ENCODE measurements around the gene RBM27.
"Not testable (repeated sequence)": the region's sequence is repeated elsewhere in the genome, so short reads cannot be mapped to it uniquely, and the experiment has no call there.

Gene RBM27, protein sequence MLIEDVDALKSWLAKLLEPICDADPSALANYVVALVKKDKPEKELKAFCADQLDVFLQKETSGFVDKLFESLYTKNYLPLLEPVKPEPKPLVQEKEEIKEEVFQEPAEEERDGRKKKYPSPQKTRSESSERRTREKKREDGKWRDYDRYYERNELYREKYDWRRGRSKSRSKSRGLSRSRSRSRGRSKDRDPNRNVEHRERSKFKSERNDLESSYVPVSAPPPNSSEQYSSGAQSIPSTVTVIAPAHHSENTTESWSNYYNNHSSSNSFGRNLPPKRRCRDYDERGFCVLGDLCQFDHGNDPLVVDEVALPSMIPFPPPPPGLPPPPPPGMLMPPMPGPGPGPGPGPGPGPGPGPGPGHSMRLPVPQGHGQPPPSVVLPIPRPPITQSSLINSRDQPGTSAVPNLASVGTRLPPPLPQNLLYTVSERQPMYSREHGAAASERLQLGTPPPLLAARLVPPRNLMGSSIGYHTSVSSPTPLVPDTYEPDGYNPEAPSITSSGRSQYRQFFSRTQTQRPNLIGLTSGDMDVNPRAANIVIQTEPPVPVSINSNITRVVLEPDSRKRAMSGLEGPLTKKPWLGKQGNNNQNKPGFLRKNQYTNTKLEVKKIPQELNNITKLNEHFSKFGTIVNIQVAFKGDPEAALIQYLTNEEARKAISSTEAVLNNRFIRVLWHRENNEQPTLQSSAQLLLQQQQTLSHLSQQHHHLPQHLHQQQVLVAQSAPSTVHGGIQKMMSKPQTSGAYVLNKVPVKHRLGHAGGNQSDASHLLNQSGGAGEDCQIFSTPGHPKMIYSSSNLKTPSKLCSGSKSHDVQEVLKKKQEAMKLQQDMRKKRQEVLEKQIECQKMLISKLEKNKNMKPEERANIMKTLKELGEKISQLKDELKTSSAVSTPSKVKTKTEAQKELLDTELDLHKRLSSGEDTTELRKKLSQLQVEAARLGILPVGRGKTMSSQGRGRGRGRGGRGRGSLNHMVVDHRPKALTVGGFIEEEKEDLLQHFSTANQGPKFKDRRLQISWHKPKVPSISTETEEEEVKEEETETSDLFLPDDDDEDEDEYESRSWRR

DNA sequence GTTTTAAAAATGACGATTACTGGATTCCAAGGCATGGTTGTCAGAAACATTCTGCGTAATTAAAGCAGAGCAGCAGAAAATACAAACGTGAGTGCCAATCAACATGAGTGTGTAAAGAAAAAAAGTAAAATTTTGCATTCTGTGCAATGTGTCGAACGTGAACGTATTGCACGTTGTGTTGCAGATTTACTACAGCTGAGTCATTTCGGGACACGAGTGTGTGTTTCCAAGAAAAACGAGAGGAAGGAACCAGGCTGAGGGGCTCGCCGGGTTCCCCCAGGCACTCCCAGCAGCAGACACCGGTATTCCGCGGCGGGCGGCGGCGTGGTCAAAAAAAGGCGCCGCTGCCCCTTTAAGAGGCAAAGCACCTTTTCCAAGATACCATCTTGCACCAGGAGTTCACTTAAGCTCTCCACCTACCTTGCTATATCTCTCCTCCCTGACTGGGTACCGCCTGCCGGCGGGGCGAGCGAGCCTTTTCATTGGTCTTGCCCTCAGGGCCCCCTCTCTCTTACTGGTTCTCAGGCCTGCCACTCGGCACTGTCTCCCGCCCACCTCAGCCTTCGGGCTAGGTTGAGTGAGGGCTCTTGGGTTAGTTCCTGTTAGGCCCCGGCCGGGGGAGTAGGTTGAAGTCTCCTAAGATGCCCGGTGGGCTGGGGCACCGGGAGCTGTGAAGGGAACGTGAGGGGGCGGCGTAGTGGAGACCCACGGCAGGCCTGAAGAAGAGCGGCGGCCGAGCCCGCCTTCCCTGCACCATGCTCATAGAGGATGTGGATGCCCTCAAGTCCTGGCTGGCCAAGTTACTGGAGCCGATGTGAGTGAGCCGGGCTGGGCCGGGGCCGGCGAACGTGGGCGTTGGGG lies at the start of gene RBM27:
RBM27 (plus strand) TSS at position 595 of the 861 bp plus-strand sequence; CDS start at position 756, 161 bp downstream.
- DNase-seq (ENCODE audit: low read depth, low spot score) = peak; percentile 94

DNA sequence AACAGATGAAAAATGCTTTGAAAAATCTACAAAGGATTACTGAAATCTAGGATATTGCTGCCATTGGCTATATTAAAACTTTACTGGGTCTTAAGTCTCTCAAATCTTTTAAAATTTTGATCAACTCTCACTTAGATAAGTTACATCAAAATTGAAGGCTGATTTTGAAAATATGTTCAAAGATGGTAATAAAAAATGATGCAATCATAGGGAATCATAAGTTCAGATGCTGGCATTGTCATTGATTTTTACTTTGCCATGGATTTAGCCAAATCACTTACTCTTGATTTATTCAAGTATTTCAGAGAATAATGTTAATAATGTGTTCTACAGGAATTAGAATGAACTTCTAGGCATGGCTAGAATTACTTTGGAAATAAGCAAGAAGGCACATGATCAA lies 45.1 kb upstream of the RBM27 start:
- no peak for DNase-seq (ENCODE audit: low read depth, low spot score)

DNA sequence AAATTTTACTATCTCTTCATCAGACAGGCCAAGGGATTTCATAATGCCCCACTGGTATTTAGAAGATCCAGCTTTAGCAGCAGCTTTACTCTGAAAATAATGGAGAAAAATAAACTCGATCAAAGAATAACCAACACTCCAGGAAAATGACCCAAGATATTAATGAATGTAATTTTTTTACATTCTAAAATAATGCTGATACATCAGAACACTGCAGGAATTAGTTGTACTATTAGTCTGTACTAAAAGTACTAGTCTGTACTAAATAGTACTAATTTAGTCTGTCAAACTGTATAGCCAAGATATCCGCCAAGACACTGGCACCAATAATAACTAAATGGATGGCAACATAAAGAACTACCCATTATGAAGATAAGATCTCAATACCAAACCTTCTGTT lies 39.0 kb upstream of the RBM27 start:
- no peak for DNase-seq (ENCODE audit: low read depth, low spot score)

DNA sequence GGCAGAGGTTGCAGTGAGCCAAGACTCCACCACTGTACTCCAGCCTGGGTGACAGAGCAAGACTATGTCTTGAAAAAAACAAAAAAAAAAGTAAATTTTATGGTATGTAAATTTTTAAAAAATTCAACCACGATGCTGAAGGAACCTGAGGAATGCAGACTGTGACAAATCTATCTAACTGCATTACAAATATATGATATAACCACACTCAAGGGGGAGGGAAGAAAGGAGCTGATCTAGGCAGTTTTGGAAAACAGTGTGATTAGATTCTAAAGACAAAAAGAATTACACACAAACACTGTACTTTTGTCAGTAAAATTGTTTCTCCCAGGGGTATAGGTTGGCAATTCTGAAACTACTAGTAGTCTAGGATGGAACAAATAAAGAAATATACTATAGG lies 37.9 kb upstream of the RBM27 start:
- no peak for DNase-seq (ENCODE audit: low read depth, low spot score)

DNA sequence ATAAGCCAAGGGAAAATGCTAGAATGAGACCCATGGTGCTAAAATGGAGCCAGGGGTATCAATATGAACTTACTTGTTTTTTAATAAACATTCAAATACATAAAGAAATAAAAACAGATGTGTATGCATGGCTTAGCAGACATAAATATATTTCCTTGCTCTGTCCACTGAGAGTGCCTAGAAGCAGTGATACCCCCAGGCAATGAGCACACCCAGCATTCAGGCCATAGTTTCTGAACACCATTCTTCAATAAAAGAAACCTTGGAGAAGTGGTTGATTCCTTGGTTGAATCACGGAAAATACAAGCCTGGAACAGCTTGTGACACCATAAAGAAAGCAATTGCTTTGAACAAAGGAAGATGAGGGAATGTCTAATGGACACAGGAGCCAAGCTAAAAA lies 37.5 kb upstream of the RBM27 start:
- no peak for DNase-seq (ENCODE audit: low read depth, low spot score)

DNA sequence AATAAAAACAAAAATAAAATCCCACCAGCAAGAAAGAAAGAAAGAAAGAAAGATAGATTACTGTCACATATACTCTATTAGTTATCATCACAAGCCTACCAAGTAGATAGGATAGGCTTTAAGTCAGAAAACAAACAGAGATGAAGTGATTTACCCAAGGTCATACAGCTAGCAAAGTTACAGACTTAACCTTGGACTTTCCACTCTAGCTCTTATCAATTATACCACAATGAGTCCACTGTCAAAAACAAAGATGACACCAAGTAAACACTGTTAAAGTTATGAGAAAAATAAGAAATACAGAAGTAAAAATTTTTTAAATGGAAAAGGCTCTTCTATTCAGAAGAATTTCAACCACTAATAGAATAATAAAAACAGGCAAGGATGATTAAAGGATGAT lies 34.3 kb upstream of the RBM27 start:
- no peak for DNase-seq (ENCODE audit: low read depth, low spot score)

DNA sequence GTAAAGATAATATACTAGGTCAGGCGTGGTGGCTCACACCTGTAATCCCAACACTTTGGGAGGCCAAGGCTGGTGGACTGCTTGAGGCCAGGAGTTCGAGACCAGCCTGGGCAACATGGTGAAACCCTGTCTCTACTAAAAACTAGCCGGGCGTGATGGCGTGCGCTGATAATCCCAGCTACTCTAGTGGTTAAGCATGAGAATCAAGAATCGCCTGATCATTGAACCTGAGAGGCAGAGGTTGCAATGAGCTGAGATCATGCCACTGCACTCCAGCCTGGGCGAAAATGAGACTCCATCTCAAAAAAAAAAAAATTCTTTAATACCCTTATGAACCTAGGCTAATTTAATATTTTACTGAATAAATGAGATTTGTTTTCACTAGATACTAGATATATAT lies 30.4 kb upstream of the RBM27 start:
- not testable (repeated sequence) for DNase-seq (ENCODE audit: low read depth, low spot score)

DNA sequence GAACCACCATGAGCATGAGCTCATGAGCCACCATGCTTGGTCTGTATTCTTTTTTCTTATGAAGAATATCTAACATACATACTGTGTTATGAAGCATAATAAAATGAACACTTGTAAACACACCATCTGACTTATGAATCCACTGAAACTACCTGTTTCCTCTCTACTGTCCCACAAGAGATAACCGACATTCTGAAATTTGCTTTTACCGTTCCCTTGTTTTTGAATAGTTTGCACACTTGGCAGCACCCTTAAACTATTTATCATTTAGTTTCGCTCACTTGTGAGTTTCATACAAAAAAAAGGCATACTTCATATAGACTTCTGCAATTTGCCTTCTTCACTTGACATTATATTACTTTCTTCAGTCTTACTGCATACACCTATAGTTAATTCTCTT lies 29.8 kb upstream of the RBM27 start:
- DNase-seq (ENCODE audit: low read depth, low spot score) = no peak

DNA sequence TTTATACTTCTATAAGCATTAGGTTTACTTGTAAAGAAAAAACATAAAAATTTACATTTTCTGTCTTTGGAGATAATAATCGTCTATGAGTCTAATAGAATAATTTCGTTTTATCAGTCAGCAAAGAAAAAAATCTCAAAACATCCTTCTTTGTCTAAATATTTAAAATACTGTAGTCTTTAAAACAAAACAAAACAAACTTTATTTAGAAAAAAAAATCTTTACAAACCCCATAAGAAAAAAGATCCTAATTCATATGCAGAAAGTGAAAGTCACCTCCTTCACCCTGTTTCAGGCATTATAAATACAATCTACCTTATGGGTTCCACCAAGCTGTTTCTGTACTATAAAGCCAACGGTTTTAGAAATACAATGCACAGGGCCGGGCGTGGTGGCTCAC lies 26.6 kb upstream of the RBM27 start:
- no peak for DNase-seq (ENCODE audit: low read depth, low spot score)

DNA sequence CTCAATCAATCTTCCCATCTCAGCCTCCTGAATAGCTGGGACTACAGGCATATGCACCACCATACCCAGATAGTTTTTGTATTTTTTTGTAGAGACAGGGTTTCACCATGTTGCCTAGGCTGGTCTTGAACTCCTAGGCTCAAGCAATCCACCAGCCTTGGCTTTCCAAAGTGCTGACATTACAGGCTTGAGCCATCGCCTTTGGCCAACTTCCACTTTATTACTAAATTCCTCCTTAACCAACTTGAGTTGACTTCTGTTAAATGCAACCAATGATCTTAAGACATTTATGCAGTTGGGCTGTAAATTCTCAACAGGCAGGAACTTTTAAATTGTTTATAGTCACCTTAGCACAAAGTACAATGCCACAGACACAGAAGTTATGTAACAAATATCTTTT lies 23.7 kb upstream of the RBM27 start:
- no peak for DNase-seq (ENCODE audit: low read depth, low spot score)

DNA sequence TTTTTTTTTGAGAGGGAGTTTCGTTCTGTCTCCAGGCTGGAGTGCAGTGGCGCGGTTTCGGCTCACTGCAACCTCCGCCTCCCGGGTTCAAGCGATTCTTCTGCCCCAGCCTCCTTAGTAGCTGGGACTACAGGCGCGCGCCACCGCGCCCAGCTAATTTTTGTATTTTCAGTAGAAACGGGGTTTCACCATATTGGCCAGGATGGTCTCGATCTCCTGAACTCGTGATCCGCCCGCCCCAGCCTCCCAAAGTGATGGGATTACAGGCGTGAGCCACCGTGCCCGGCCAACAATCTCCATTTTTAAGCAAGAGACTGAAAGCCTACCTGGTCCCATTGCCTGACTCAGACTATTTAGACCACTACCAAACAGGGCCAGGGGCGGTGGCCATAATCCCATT lies 20.0 kb upstream of the RBM27 start:
- not testable (repeated sequence) for DNase-seq (ENCODE audit: low read depth, low spot score)

DNA sequence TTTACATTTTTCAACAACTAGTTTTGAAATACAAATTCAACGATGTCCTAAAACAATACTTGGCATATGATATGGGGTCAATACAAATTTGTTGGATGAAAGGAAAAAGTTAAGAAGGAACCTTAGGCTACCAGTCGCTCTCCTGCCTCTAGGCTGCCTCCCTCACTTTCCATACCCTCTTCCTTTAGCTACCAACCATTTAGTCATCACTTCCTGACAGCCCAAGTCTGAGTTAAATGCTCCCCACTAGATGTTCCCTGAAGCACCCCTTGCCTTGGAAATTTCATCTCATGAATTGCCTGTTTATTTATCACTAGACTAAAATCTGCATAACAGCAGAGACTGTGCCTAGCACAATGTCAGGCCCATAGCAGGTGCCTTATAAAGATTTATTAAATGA lies 18.2 kb upstream of the RBM27 start:
- DNase-seq (ENCODE audit: low read depth, low spot score) = no peak

DNA sequence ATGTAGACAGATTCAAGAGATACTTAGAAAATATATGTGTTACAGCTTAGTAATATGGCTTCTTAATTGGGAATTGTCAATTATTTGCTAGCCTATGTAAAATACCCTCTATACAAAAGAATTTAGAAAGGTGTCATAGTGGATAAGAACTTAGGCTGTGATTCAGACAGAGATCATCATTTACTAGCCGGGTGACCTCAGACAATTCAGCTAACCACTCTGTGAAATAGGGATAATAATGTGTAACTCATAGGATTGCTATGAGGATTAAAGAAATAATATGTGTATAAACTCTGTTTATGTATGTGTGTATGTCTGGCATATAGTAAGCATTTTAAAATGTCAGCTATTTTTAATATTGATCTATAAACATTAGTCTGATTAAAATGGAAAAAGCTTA lies 15.0 kb upstream of the RBM27 start:
- no peak for DNase-seq (ENCODE audit: low read depth, low spot score)

DNA sequence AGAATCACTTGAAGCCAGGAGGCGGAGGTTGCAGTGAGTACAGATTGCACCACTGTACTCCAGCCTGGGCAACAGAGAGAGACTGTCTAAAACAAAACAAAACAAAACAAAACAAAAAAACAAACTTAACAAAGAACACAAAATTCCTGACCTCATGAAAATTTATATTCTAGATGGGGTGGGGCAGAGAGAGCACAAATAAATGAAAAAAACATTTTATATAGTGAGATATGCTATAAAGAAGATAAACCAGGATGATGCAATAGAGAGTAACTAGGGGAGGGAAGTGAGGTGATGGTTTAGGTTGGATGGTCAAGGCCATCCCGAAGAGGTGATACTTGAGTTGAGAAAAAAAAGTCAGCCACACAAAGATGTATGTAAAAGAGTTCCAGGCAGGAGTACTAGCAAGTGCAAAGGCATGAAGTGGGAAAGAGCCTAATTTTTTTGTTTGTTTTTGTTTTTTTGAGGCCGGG lies 10.8 kb upstream of the RBM27 start:
- DNase-seq (ENCODE audit: low read depth, low spot score) = no peak

DNA sequence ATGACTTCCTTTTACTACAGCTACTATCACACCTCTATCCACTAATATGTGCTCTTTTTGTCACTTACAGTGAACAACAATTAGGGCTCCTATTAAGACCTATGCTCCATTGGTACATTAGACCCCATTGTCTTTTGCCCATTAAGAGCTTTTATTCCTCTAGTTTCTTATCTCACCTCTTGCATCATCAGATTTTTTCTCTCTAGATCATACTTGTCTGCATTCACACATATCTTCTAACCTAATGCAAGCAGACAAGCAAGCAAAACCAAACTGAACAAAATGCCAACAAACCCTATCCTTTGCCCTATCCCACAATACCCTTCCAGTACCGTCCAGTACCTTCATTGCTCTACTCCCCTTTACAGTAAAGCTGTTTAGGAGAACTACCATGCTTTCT lies 10.1 kb upstream of the RBM27 start:
- no peak for DNase-seq (ENCODE audit: low read depth, low spot score)

DNA sequence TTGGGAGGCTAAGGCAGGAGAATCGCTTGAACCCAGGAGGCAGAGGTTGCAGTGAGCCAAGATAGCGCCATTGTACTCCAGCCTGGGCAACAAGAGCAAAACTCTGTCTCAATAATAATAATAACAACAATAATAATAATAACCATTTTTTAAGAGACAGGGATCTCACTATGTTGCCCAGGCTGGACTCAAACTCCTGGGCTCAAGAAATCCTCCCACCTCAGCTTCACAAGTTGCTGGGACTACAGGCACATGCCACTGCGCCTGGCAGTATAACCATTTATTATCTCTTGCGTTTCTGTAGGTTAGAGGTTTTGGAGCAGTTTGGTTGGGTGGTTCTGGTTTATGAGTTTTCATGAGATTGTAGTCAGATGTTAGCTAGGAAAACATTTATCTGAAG lies 8.4 kb upstream of the RBM27 start:
- not testable (repeated sequence) for DNase-seq (ENCODE audit: low read depth, low spot score)

DNA sequence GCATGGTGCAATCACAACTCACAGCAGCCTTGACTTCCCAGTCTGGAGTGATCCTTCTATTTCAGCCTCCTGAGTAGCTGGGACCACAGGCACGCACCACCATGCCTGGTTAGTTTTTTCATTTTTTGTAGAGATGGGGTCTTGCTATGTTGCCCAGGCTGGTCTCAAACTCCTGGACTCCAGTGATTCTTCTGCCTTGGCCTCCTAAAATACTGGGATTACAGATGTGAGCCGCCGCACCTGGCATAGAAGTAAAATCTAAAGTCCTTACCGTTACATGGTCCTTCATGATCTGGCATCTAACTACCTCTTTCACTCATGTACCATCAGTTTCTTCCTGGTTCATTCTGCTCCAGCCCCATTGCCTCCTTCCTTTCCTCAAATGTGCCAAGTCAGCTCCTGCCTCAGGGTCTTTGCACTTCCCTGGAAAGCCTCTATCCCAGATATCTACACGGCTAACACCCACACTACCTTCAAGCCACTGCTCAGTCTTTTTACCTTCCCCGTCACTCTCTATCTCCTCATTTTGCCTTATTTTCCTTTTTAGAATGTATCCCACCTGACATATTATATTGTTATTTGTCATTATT lies 6.9 kb upstream of the RBM27 start:
- DNase-seq (ENCODE audit: low read depth, low spot score) = no peak

DNA sequence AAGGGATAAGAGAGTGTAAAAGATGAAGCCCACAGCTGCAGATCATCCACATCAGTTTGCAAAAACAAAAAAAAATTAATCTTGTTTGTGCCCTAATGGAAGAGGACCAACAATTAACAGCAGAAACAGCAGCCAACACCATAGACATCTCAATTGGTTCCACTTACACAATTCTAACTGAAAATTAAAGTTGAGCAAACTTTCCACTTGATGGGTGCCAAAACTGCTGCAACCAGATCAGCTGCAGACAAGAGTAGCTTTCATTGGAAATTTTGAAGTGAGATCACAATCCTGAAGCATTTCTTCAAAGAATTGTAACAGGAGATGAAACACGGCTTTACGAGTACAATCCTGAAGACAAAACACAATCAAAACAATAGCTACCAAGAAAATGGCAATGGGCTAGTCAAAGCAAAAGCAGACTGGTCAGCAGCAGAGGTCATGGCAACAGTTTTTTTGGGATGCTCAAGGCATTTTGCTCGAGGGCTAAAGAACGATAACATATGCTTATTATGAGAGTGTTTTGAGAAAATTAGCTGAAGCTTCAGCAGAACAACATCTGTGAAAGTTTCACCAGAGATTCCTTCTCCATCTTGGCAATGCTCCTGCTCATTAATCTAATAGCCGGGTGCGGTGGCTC lies 4.1 kb upstream of the RBM27 start:
- DNase-seq (ENCODE audit: low read depth, low spot score) = no peak

DNA sequence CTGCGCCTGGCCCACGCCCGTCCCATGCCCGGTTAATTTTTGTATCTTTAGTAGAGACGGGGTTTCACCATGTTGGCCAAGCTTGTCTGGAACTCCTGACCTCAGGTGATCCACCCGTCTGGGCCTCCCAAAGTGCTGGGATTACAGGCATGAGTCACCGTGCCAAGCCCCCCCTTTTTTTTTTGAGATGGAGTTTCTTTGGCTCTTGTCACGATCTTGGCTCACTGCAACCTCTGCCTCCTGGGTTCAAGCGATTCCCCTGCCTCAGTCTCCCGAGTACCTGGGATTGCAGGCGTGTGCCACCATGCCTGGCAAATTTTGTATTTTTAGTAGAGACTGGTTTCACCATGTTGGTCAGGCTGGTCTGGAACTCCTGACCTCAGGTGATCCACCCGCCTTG lies 1.6 kb upstream of the RBM27 start:
- not testable (repeated sequence) for DNase-seq (ENCODE audit: low read depth, low spot score)

DNA sequence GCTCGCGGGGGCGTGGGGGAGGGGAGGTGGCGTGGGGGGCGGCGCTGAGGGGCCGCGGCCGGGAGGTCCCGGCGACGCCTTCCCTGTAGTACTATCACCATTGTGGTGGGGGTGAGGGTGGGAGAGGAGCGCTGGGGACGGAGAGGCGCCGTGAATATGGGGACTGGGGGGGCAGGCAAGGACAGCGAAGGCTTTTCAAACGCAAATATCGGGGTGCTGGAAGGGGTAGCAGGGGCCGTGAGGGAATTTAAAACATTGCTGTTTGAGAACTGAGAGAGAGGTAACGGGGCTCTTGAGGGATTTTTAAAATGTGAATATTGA lies 427 bp downstream of the RBM27 start:
- DNase-seq (ENCODE audit: low read depth, low spot score) = no peak
